Stomach (tissue), 4 donors: ENCODE data around the gene ASL.
"Not testable (repeated sequence)": the region's sequence is repeated elsewhere in the genome, so short reads cannot be mapped to it uniquely, and the experiment has no call there.

Experiments
- EP300 ChIP-seq: sonication (generic); formaldehyde crosslinking; IDR thresholded peaks from one replicate; pipeline ENCODE4 v1.6.1; 2017; ENCODE audit warnings: antibody characterized with exemption
- POLR2A ChIP-seq, 4 donors: fragments of 450-650 bp; IDR thresholded peaks; one replicate each; pipeline ENCODE4 v1.6.1; 2016; ENCODE audit warnings: antibody characterized with exemption in 4 of 4, control low read depth in 2 of 4, mild to moderate bottlenecking in 1 of 4, moderate library complexity in 1 of 4
- POLR2AphosphoS5 ChIP-seq, 3 donors: sonication (generic); formaldehyde crosslinking; IDR thresholded peaks; one replicate each; pipeline ENCODE4 v1.6.1; 2016; ENCODE audit warnings: antibody characterized with exemption in 3 of 3
- TF ChIP-seq, protein P1 (sequence below), 7 experiments: fragments of 450-650 bp in 4 of 7; fragments of 200-600 bp in 3 of 7; sonication (generic) in 3 of 7; IDR thresholded peaks; one replicate each; pipeline ENCODE4 v1.5.1; 2016 to 2019; ENCODE audit warnings: antibody characterized with exemption in 7 of 7, control low read depth in 2 of 7, mild to moderate bottlenecking in 1 of 7

DNA sequence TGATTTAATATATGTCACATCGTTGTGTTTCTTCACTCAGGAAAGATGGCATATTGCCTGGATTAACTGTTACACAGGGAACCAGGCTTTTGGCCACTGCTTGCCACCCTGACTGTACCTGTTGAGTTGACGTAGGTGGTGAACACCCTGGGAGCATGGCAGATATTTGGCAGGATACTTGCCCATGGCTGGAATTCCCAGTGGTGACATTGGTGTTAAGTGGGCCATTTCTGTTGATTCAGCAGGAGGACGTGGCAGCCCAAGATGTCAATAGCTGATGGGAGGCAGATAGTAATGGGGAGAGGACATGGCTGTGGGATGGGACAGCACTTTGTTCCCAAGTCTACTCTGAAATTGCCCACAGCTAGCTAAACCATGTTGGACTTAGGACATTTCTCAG lies 51.6 kb downstream of the ASL start:
- TF ChIP-seq, protein P1, sequence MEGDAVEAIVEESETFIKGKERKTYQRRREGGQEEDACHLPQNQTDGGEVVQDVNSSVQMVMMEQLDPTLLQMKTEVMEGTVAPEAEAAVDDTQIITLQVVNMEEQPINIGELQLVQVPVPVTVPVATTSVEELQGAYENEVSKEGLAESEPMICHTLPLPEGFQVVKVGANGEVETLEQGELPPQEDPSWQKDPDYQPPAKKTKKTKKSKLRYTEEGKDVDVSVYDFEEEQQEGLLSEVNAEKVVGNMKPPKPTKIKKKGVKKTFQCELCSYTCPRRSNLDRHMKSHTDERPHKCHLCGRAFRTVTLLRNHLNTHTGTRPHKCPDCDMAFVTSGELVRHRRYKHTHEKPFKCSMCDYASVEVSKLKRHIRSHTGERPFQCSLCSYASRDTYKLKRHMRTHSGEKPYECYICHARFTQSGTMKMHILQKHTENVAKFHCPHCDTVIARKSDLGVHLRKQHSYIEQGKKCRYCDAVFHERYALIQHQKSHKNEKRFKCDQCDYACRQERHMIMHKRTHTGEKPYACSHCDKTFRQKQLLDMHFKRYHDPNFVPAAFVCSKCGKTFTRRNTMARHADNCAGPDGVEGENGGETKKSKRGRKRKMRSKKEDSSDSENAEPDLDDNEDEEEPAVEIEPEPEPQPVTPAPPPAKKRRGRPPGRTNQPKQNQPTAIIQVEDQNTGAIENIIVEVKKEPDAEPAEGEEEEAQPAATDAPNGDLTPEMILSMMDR (IDR thresholded peaks at IDR 0.05), result not testable (repeated sequence)
- not testable (repeated sequence) for TF ChIP-seq POLR2AphosphoS5 (IDR thresholded peaks at IDR 0.05); POLR2A (IDR thresholded peaks at IDR 0.05); EP300
